Measurements from ENCODE around the gene RABL2B.

Gene RABL2B

DNA sequence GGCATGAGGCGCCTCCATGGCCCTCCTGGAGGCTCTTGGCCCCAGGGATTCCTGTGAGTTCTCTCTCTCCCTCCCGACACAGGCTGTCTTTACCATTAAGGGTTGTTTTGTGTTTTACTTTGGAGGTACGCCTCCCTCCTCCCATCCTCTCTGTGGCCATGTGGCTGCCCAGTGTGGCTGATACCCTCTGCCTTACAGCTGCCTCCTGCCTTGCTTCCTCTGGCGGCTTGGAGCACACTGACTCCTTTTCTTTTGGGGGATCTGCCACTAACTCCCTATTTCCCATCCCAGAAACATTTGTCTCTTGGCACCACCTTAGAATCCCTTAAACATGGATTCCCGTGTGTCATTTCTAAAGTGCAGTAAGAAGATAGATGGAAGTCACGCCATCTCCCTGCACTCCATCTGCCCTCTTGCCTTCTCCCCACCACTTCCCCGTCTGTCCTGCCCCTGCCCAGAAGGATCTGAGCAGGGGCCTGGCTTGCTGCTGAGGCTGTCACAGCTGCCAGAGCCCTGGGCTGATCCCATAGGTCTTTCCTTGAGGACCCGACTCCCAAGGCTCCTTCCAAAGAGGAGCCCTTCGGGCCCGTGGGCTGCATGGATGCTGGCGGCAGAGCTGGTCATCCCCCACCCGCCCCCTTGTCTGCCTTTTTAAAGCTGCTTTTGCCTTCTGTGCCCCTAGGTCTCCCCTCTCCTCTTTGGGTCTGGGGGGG lies 60.6 kb downstream of the RABL2B start:
- no peak for DNase-seq (ENCODE audit: low read depth, low spot score)

DNA sequence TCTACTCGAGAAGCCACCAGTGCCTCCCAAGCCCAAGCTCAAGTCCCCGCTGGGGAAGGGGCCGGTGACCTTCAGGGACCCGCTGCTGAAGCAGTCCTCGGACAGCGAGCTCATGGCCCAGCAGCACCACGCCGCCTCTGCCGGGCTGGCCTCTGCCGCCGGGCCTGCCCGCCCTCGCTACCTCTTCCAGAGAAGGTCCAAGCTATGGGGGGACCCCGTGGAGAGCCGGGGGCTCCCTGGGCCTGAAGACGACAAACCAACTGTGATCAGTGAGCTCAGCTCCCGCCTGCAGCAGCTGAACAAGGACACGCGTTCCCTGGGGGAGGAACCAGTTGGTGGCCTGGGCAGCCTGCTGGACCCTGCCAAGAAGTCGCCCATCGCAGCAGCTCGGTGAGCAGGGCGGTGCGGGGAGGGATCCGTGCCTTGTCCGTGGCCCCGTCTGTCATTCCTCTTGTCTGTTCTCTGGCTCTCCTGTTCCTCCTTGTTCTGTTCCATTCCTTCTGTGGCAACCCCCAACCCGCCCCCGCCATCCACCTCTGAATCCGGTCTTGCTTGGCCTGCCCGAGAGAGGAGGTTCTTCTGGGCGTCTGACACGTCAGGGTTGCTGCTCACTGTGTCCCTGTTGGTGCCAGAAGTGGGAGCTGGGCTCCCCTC lies 61.3 kb downstream of the RABL2B start:
- no peak for DNase-seq (ENCODE audit: low read depth, low spot score)

DNA sequence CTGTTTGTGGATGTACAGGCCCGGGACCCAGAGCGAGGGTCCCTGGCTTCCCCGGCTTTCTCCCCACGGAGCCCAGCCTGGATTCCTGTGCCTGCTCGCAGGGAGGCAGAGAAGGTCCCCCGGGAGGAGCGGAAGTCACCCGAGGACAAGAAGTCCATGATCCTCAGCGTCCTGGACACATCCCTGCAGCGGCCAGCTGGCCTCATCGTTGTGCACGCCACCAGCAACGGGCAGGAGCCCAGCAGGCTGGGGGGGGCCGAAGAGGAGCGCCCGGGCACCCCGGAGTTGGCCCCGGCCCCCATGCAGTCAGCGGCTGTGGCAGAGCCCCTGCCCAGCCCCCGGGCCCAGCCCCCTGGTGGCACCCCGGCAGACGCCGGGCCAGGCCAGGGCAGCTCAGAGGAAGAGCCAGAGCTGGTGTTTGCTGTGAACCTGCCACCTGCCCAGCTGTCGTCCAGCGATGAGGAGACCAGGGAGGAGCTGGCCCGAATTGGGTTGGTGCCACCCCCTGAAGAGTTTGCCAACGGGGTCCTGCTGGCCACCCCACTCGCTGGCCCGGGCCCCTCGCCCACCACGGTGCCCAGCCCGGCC lies 62.1 kb downstream of the RABL2B start:
- DNase-seq (ENCODE audit: low read depth, low spot score): no peak

GRCh38 chr22:50720301-50721256 lies 62.9 kb downstream of the RABL2B start:
- DNase-seq (ENCODE audit: low read depth, low spot score): no peak

DNA sequence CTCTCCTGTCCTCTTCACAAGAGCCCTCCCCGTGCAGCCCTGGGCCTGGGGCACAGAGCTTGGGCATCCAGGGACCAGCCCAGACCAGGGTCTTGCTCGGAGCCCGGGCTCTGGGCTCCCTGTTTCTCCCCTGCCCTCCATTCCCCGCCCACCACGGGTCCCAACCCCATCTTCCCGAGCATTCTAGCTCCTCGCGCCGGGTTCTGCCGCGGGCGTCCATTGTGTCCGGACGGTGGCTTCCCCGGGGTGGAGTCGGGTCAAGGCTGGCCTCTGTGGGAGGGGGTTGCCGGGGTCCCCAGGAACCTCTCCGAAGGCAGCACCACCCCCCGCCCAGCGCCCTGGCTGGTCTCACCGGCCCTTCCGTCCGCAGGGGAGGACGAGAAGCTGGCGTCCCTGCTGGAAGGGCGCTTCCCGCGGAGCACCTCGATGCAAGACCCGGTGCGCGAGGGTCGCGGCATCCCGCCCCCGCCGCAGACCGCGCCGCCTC lies 63.6 kb downstream of the RABL2B start:
- no peak for DNase-seq (ENCODE audit: low read depth, low spot score)

GRCh38 chr22:50718352-50718709 lies 65.1 kb downstream of the RABL2B start:
- no peak for DNase-seq (ENCODE audit: low read depth, low spot score)

DNA sequence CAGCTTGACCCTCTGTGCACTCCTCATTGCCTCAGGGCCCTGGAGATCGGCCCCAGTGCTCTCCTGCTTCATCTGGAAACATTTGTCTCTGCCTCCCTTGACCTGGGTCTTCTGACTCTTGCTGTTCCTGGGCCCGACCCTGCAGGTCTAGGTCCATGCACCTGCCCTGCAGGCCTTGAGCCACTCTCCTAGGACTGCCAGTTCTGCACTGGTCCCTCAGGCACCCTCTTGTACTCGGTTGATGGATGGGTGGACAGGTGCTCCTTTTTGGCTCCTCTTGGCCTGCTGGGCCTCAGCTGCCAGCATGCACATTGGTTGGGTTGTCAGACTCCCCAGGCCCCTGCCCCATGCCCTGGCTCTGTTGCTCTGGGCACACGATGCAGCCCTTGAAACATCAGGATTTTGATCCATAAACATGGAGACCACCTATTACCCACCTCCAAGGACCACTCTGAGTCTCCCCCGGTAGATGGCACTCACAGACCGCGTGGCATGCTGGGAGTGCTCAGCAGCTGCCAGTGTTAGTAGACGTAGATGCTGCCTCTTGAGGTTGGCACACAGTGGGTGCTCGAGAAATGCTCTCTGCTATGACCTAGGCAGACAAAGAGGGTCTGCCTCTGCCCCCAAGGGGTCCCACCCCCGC lies 65.6 kb downstream of the RABL2B start:
- no peak for DNase-seq (ENCODE audit: low read depth, low spot score)

All from brain pericyte (primary cell).